Fibroblast of lung (primary cell): ENCODE measurements around the gene LIMA1.

ENCODE experiments used
- EZH2 ChIP-seq: IDR thresholded peaks from 2 replicates; pipeline ENCODE4 v1.5.1; 2012; ENCODE audit warnings: low read length, control low read depth, mild to moderate bottlenecking; ENCODE audit errors: missing control alignments
- TF ChIP-seq, protein P1 (sequence below), 2 donors: IDR thresholded peaks in 1 of 2; conservative IDR thresholded peaks in 1 of 2; 1 replicate in 1 of 2; 2 replicates in 1 of 2; pipeline ENCODE4 v1.5.1; 2011 to 2012; ENCODE audit warnings: low read length in 2 of 2, control low read depth in 1 of 2, inconsistent platforms in 1 of 2, low read depth in 1 of 2, mild to moderate bottlenecking in 1 of 2

DNA sequence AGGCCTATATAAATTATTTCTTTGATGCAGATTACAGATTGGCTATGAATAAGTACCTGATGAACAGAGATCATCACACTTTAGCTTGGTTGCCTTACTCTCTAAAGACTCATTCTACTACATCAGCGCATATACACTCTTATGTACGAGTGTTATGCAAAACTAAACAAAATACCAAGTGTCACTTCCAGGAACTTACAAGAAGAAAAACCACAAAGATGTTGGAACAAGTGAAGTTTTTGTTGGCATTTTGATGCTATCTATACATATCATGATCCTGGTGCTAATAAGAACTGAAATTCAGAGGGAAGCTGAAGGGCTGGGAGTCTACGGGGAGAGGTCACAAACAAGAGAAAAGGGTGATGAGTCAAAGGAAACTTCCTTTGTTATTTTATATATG, 68.3 kb downstream of the LIMA1 start:
- TF ChIP-seq EZH2 = no peak
- TF ChIP-seq, protein P1, sequence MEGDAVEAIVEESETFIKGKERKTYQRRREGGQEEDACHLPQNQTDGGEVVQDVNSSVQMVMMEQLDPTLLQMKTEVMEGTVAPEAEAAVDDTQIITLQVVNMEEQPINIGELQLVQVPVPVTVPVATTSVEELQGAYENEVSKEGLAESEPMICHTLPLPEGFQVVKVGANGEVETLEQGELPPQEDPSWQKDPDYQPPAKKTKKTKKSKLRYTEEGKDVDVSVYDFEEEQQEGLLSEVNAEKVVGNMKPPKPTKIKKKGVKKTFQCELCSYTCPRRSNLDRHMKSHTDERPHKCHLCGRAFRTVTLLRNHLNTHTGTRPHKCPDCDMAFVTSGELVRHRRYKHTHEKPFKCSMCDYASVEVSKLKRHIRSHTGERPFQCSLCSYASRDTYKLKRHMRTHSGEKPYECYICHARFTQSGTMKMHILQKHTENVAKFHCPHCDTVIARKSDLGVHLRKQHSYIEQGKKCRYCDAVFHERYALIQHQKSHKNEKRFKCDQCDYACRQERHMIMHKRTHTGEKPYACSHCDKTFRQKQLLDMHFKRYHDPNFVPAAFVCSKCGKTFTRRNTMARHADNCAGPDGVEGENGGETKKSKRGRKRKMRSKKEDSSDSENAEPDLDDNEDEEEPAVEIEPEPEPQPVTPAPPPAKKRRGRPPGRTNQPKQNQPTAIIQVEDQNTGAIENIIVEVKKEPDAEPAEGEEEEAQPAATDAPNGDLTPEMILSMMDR (conservative IDR thresholded peaks at IDR 0.05 in 1 of 2, IDR thresholded peaks at IDR 0.05 in 1 of 2; ENCODE audit: low read depth in 1 of 2, low read length in 2 of 2) = no peak
